Activated CD4-positive, alpha-beta T cell treated with anti-CD3 and anti-CD28 coated beads for 24 hours (primary cell): ENCODE results near the gene LY86.

Experiments
- DNase-seq, 2 donors: peaks; one replicate each; pipeline ENCODE4 v3.0.0-alpha.2; 2020; ENCODE audit warnings: low read depth in 2 of 2

Gene LY86

DNA sequence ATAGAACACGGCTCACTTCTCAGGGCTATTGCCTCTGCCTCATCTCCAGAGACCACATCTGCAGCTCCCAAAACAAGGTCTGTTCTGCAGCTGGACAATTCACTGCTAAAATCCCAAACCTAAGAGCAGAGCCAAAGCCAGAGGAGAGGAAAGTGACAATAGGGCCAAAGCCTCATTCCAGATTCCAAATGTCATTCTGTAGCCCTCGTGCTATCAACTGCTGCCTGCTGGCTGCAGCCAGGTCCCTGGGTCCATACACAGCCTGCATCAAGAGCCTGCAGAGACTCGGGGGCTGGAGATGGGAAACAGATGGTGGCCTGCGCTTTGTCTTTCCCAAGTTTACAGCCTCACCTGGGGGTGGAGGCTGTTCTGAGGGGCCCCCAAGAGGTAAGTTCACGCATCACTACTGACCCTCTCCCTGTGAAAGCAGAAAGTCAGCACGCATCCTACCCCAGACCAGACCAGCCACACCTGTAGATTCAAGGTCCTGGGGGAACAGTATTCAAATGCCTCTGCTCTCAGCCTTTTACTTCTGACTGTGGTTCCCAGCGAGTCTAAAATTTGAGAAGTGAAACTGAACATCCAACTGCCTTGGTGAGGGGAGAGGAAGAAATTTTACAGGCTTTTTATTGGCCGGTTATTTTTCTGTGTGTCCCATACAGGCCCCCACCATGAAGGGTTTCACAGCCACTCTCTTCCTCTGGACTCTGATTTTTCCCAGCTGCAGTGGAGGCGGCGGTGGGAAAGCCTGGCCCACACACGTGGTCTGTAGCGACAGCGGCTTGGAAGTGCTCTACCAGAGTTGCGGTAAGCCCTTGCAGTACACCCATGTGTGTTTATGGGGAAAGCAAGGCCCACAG lies at the start of gene LY86:
LY86 (plus strand) TSS at position 657 of the 860 bp plus-strand sequence; CDS start at position 672, 15 bp downstream.
- no peak for DNase-seq

DNA sequence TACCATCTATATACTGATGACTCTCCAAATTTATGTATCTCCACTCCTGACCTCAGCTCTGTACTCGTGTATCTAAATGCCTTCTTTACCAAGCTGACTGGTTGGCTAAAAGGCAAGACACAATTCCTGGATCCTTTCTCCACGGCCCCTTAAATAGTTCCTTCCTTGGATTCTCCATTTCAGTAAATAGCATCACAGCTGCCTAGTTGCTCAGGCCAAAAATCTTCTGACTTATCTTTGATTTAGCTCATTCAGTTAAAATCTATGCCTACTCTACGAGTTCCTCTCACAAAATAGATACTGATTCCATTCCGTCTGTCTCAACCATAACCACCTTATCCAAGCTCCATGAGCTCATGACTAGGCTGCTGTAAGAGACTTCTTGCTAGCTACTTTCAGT lies 49.5 kb upstream of the LY86 start:
- no peak for DNase-seq

DNA sequence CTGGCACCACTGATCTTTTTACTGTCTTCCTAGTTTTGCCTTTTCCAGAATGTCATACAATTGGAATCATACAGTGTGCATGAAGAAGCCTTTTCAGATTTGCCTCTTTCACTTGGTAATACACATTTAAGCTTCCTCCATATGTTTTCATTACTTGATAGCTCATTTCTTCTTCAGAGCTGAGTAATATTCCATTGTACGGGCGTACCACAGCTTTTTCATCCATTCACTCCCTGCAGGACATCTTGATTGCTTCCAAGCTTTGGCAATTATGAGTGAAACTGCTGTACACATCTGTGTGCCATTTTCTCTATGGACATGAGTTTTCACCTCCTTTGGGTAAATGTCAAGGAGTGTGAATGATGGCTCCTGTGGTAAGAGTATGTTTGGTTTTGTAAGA lies 46.2 kb upstream of the LY86 start:
- no peak for DNase-seq

DNA sequence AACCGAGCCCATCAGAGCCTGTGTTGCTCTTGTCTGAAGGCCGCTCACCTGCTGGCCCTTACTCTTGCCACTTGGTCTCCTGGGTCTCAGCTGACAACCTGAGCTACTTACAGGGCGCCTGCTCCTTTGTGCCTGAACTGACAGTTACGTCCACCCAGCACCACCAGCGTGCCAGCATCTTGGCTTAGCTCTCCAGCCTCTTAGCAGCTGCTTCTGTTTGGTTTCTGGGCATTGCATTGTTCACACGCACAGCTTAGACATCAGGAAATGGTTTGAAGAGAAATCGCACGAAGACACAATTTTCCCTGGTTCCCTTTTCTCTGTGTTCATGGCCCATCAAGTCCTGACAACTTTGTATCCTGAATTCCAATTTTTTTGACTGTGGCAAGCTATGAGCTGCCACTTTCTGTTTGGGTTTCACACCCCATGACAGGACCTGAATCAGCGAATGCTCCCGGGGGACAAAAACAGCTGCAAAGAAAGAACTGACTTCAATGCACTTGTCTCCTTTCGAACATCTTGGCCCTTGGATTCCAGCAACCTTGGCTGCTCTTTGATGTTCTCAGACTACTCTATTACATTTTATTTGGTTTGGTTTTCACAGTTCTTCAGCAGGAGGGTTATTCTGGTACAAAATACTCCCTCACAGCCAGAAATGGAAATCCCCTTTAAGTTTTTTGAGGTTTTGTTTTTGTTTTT lies 45.2 kb upstream of the LY86 start:
- DNase-seq: no peak

DNA sequence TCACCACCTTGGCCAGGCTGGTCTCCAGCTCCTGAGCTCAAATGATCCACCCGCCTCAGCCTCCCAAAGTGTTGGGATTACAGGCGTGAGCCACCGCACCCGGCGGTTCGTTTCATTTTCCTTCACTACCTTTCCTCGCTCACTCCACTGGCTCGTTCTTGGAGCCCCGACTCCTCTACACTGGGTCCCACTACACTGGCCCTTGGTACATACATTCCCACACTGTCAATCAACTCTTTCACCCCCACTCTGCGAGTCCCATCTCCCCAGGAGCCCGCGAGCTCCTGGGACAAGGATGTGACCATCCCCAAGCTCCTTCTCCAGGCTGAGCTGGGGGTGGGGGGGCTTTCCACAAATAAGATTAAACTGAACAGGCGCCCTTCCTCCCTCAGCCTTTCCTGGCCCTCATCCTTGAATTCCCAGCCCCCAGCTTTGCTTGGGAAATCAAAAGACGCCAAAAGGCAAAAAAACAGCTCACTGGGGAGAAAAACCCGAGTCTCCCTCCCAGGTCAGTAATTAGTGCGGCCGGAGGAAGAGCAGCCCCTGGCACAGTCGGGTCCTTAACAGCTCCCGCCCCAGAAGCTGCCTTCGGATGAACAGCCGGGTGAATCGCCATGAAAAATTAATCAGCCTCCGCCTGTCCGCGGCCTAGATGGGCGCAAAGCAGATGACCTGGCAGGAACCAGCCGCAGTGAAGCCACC lies 42.8 kb upstream of the LY86 start:
- DNase-seq: no peak

DNA sequence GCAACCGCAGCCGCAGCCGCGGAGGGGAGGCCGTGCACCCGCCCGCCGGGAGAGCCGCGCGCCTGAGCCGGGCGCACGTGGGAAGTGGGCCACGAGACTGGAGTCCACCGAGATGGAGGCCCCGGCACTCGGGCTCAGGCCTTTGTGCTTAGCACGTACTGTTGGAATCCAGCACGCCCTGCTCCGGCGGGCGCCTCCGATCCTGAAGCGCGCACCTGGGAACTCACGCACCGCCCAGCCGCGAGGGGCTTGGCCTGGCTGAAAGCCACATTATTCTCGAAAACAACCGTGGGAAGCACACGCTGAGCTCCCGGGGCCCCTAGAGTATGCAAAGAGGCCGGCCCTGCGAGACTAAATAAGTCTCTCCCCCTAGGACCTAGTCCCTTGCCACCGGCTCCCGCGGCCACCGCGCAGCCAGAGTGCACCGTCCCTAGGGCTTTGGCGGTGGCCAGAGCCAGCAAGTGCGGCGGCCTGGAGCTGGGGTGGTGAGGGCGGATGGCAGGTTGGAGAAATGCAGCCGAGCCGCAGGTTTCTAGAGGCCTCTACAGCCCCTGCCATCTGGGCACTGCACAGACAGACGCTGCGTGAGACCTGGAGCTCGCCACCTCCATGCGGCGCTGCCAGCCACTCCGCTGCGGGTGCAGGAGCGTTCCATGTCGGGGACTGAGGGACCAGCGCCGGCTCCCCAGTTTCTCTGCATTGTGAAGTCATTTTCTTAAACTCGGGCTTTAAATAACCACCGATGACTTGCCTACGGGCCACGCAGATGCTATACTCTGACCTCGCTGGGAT lies 42.0 kb upstream of the LY86 start:
- DNase-seq: peak; percentile 9 to 15

DNA sequence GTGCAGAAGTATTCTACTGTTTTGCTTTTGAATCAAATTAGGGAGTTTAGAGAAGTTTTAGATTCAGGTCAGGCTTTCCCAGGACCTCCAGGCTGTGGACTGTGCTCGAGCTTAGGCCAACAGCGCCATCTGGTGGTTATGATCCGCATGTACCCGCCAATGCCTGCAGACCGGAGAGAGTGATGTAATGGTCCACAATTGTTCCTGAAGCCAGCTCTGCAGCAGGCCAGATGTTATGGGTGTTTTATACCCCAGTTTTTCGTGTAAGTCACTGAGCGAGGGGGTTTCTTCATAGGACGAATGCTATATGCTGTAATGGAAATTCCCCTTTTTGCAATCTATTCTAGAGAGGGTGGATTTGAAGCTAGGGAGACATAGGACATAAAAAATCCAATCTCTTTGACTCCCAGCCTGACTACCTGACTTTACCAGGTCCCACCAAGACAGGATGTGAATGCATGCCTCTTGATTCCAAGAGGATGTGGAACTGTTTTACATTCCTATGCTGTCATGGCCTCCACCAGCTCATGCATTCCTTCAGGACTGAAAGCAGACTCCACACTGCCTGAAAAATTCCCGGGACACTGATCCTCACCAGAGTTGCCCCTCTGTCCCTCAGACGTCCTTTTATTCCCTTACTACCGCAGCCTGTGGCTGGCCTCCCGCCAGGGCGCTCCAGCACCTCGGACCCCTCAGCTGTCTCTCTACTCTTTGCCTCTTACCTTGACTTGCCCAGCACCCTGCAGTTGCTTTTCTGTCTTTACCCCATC lies 41.2 kb upstream of the LY86 start:
- DNase-seq: peak; percentile 74 to 79

DNA sequence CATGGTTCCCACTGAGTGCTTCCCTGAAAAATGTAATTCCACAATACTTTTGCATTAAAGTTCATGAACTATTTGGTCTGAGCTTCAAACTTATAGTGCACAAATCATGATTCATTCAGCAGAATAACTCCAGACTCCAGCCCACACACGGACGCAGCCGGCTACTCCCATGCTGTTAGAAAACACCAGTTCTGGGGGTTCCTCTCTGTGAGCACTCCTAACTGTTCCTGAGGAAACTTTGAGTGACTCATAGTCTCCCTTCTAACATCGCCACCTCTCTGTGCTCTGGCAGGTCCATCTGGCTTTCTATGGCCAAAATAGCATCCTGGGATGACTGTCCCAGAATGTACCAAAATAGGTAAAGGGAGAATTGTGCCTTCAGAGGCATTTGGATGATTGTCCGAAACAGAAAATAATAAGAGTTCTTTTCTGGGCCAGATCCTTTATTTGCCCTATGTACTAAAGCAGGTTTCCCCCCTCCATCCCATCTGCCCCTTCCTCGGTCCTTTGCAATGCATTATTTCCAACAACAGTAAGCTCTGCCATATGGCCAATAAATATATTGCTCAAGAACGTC lies 32.3 kb upstream of the LY86 start:
- no peak for DNase-seq

DNA sequence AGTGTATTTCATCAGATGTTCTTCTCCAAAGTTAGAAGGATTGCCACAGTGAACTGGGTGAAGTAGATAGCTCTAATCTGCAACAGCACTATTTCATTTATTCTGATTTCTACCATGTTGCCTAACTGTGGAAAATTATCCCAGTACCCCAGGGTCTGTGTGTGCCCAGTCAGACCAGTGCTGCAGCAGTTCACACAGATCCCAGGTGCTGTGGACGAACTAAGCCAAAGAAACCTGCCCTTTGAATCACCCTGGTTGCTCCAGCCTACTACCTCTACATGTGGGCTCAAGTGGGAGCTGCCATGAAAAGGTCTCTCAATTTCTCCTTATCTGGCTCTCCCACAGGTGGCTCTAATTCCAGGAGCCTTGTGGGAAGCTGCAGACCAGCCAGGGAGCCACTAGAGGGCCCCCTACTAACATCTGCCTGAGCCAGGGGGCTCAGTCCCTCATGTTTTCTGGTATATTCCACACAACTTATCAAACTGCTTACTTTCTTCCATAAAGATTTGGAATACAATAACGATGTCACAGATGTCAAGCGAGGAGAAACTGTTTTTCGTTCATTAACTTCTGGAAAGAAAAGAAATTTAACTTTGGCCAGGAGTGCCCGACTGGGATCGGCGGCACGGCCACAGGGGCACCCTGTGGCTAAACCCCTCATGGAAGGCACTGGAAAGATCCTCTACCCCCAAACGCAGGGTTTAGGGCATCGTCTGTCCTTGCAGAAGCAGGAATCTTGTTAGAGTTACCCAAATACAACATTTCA lies 31.6 kb upstream of the LY86 start:
- DNase-seq: peak in 1 of 2 donors; percentile 13

DNA sequence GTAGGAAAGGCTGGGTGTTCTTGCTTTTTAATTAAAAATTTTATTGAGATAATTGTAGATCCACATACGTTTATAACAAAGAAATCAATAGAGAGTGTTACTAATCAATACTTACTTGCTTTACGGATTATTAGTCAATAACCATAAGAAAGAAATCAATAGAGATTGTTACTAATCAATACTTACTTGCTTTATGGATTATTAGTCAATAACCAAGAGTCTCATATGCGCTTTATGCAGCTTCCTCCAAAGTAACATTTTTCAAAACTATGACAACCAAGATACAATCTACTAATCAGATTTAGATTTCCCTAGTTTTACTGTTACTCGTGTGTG lies 31.0 kb upstream of the LY86 start:
- DNase-seq: no peak

DNA sequence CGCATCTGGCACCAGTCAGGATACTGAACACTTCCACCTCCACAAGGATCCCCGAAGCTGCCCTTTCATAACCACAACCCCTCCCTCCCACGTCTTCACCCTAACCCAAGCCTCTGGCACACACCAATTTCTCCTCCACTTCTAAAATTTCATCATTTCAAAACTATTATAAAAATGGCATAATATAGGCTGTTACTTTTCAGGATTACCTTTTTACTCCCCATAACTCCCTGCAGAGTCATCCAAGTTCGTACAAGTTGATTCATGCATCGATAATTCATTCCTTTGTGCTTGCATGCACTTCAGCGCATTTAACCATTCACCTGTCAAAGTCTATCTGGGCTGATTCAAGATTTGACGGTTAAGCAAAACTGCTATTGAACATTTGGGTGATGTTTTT lies 30.6 kb upstream of the LY86 start:
- no peak for DNase-seq

DNA sequence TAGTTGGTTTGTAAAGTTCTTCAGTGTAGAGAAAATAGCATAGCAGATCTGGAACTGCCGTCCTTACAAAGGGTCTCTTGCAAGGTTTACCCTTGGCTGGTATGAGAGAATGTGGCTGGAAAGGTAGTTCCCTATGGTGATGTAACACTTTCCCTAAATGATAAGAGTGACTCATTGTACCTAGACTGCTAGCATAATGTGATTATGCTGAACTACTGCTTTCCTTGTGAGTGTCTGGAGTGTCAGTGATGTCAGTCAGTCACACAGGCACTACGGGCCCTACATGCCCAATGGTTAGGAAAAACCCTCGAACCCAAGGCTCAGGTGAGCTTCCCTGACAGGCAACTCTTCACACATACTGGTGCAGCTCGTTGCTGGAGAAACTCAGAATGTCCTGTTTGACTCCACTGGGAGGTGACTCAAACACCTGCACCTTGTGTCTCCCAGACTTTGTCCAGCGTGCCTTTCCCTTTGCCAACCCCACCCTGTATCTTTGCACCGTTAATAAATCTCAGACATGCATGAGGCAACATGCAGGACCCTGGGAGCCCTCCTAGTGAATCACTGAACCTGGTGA lies 28.4 kb upstream of the LY86 start:
- DNase-seq: no peak

DNA sequence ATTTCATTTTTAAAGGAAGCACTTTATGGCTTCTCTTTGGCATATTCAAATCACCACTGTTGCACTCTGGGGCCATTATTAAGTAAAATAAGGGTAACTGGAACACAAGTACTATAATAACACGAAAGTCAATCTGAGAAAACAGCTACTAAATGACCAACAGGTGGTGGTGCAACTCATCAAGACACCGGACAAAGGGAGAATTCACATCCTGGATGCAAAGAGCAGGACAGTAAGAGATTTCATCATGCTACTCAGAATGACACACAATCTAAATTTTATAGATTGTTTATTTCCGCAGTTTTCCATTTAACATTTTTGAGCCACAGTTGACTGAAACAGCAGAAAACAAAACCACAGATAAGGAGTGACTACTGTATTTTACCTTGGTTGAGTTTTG lies 27.6 kb upstream of the LY86 start:
- no peak for DNase-seq

DNA sequence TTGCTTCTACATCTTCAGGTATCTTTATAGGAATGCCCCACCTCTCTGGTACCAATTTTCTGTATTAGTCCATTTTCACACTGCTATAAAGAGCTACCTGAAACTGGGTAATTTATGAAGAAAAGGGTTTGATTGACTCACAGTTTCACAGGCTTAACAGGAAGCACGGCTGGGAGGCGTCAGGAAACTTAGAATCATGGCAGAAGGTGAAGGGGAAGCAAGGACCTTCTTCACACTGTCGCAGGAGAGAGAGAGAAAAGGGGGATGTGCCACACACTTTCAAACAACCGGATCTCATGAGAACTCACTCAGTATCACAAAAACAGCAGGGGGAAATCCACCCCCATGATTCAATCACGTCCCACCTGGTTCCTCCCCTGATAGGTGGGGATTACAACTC lies 24.4 kb upstream of the LY86 start:
- no peak for DNase-seq

DNA sequence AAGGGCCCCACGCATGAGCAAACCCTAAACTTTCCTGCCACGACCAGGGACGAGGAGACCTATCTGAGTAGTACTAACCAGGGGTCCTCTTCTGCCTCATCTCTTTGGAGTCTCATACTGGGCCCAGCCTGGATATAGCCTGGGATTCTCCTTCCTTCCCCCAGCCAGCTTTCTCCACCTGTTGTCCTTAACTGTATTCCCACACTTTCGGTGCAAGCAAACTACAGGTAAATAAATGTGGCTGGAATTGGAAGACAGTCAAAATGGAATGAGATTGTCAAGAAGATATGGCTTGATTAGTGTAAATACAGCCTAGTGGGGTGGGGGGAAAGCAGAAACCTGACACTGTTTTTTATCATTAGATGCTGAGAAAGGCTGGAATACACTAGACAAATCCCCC lies 23.5 kb upstream of the LY86 start:
- DNase-seq: no peak

DNA sequence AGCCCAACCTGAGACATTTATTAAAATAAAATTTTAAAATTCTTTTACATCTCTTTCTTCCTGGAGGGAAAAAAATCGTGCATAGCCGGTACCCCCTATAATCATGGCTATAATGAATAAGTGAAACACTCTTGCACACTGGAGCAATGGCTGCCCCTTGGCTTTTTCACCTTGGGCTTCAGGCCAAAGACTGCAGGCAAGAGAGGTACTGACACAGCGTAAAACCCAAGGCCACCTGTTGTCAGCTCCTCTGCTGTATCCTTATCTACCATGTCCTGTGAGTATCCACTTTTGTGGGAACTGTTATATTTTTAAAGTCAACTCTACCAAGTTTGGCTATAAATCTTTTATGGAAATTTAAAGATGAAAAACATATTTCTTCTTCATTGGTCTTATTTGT lies 23.0 kb upstream of the LY86 start:
- DNase-seq: no peak

DNA sequence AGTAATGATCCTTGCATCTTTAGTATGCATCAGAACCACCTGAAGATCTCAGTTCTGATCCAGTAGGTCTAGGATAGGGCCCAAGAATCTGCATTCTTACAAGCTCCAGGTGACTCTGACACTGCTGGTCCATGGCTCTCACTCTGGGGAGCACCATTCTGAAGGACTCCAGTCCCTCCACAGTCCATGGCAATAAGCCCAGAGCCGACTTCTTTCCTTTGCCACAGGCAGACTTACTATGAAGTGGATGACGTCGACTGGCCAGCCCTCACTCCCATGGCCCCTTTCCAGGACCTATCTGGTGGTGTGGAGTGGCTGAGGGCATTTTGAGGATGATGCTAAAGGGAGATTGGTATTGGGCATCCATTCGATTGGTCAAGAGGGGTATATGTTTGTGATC lies 21.8 kb upstream of the LY86 start:
- DNase-seq: no peak

DNA sequence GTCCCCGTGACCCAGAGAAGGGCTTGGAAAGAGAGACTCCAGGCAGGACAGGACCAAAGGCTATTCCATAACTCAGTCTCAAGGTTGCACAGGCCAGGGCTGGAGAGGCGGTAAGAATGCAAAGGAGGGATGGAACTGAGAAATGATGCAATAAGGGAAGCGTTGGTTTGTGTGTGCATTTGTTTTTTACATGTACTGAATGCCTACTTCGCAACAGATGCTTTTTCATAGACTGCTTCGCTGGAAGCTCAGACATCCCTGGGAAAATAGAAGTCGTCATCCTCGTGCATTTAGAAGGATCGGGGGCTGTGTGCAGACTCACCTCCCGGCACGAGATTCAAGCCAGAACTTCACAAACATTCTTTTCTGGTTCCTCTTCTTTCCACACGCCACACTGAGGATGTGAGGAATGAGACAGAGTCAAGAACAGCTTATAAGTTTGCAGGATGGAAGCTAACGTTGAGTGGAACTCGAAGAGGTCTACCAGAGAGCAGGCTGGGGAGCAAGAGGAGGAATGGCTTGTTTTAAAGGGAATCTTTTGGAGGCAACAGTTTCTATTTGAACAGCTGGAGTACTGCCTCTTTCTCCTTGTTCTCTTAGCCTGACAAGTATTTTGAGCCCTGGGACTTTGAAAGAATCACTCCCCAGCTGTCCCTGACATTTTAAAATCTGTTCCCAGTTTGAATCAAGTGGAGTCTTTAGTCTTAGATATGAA lies 19.3 kb upstream of the LY86 start:
- DNase-seq: no peak

DNA sequence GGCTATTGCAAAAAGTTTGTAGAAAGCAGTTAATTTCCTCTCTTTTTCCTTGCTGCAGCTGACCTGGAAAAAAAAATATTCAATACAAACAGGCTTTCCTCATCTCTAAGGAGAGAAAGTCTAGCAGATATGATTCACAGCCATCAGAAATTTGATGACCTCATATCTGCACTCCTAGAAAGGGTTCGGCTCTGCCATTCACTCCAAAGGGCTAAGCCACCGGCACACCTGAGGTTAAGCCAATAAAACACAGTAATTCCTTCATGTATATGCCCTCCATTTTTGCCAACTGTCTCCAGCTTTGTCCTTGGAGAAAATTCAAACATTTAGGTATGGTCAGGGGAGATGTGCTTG lies 18.7 kb upstream of the LY86 start:
- DNase-seq: no peak
